ENCODE data around the gene RDH11. TPM values are rescaled to one million over a fixed set of nuclear protein-coding genes. Genes with fewer than 3 reads are reported as not detected.

Gene RDH11
- total and polyA plus RNA-seq, 9 donors: 40.6 to 51.5 (median 44.3) TPM

DNA sequence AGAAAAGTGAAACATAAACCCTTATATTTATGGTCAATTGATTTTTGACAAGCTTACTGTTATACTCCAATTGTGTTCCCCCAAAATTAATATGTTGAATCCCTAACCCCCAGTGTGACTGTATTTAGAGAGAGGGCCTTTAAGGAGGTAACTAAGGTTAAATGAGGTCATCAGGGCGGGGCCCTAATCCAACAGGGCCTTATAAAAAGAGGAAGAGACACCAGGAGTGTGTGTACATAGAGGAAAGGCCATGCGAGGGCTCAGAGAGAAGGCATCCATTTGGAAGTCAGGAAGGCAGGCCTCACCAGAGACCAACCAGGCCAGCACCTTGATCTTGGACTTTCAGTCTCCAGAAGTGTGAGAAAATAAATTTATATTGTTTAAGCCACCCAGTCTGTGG is 14.6 kb downstream of the RDH11 start:
- H3K9me3 ChIP-seq (replicated peaks; ENCODE audit: control insufficient read depth, low read depth, low read length): no peaks in the 10 kb centered on the region
- no peak overlapping the region for H3K27ac ChIP-seq (ENCODE audit: low read length)
- H3K4me1 ChIP-seq (ENCODE audit: control insufficient read depth, insufficient read depth, low read length): no peaks in the 10 kb centered on the region
- WGBS (ENCODE audit: insufficient coverage): 80% methylated on average over 1 of the region's 2 CpGs
- no peak overlapping the region for H3K4me3 ChIP-seq (ENCODE audit: low read length)
- peaks cover 50% of the 10 kb centered on the region for H3K36me3 ChIP-seq (ENCODE audit: control insufficient read depth, insufficient read depth, low read length)
- DNase-seq: no peak
- no peaks in the 10 kb centered on the region for H3K27me3 ChIP-seq (ENCODE audit: control insufficient read depth, insufficient read depth, low read length)

- H3K9me3 ChIP-seq (replicated peaks; ENCODE audit: control insufficient read depth, low read depth, low read length): no peaks in the 10 kb centered on the region
- no peaks in the 10 kb centered on the region for H3K27me3 ChIP-seq (ENCODE audit: control insufficient read depth, insufficient read depth, low read length)
- peaks cover 6% of the 10 kb centered on the region for H3K4me1 ChIP-seq (ENCODE audit: control insufficient read depth, insufficient read depth, low read length)
- H3K27ac ChIP-seq (ENCODE audit: low read length): no peak overlapping the region
- H3K4me3 ChIP-seq (ENCODE audit: low read length): no peak overlapping the region
- H3K36me3 ChIP-seq (ENCODE audit: control insufficient read depth, insufficient read depth, low read length): peaks cover 42% of the 10 kb centered on the region
- no peak for DNase-seq
- 100% methylated on average over 2 of the region's 3 CpGs for WGBS (ENCODE audit: insufficient coverage)
These were observed 15.4 kb downstream of the RDH11 start for GRCh38 chr14:67680121-67680602.

- H3K9me3 ChIP-seq (replicated peaks; ENCODE audit: control insufficient read depth, low read depth, low read length): no peaks in the 10 kb centered on the region
- H3K27ac ChIP-seq (ENCODE audit: low read length): no peak overlapping the region
- H3K36me3 ChIP-seq (ENCODE audit: control insufficient read depth, insufficient read depth, low read length): peaks cover 38% of the 10 kb centered on the region
- H3K4me1 ChIP-seq (ENCODE audit: control insufficient read depth, insufficient read depth, low read length): peaks cover 8% of the 10 kb centered on the region
- 100% methylated on average over 1 of the region's 2 CpGs for WGBS (ENCODE audit: insufficient coverage)
- H3K4me3 ChIP-seq (ENCODE audit: low read length): no peak overlapping the region
- no peaks in the 10 kb centered on the region for H3K27me3 ChIP-seq (ENCODE audit: control insufficient read depth, insufficient read depth, low read length)
- DNase-seq: no peak
These were observed 16.6 kb downstream of the RDH11 start for GRCh38 chr14:67679006-67679405.

DNA sequence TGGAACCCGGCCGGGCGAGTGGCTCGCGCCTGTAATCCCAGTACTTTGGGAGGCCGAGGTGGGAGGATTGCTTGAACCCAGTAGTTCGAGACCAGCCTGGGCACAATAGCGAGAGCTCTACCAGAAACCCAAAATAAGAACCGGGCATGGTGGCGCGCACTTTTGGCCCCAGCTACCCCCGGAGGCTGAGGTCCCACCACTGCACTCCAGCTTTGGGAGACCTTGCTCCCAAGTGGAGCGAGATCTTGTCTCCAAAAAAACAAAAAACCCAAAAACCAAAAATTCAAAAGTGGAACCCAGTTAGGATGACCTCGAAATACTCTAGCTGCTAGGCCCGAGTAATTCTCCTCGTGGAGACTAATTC is 20.4 kb downstream of the RDH11 start:
- 8% methylated on average over 12 of the region's 16 CpGs for WGBS (ENCODE audit: insufficient coverage)
- Histone ChIP-seq H3K4me3 (ENCODE audit: low read length) (peak overlapping the region; percentile 89), H3K4me1 (ENCODE audit: control insufficient read depth, insufficient read depth, low read length) (peaks cover 17% of the 10 kb centered on the region), H3K9me3 (replicated peaks; ENCODE audit: control insufficient read depth, low read depth, low read length) (no peaks in the 10 kb centered on the region), H3K36me3 (ENCODE audit: control insufficient read depth, insufficient read depth, low read length) (peaks cover 21% of the 10 kb centered on the region), H3K27me3 (ENCODE audit: control insufficient read depth, insufficient read depth, low read length) (no peaks in the 10 kb centered on the region), H3K27ac (ENCODE audit: low read length) (peak overlapping the region; percentile 99)
- DNase-seq: no peak

GRCh38 chr14:67674480-67675218 is 20.9 kb downstream of the RDH11 start, which contains the start of gene VTI1B:
Gene VTI1B (minus strand): TSS chr14:67674632. CDS start chr14:67674489, 143 bp downstream.
- peaks cover 20% of the 10 kb centered on the region for H3K36me3 ChIP-seq (ENCODE audit: control insufficient read depth, insufficient read depth, low read length)
- peak; percentile 94 for DNase-seq
- H3K9me3 ChIP-seq (replicated peaks; ENCODE audit: control insufficient read depth, low read depth, low read length): no peaks in the 10 kb centered on the region
- WGBS (ENCODE audit: insufficient coverage): under 1% methylated on average over 82 of the region's 87 CpGs
- H3K4me1 ChIP-seq (ENCODE audit: control insufficient read depth, insufficient read depth, low read length): peaks cover 17% of the 10 kb centered on the region
- no peaks in the 10 kb centered on the region for H3K27me3 ChIP-seq (ENCODE audit: control insufficient read depth, insufficient read depth, low read length)
- peak within 1 kb of the TSS; percentile 99 for H3K27ac ChIP-seq (ENCODE audit: low read length)
- peak within 1 kb of the TSS; percentile 89 for H3K4me3 ChIP-seq (ENCODE audit: low read length)

GRCh38 chr14:67674139-67674479 is 21.5 kb downstream of the RDH11 start:
- no peaks in the 10 kb centered on the region for H3K9me3 ChIP-seq (replicated peaks; ENCODE audit: control insufficient read depth, low read depth, low read length)
- H3K4me3 ChIP-seq (ENCODE audit: low read length): peak overlapping the region; percentile 89
- peak overlapping the region; percentile 99 for H3K27ac ChIP-seq (ENCODE audit: low read length)
- under 1% methylated on average over 25 of the region's 25 CpGs for WGBS (ENCODE audit: insufficient coverage)
- H3K36me3 ChIP-seq (ENCODE audit: control insufficient read depth, insufficient read depth, low read length): peaks cover 20% of the 10 kb centered on the region
- DNase-seq: peak; percentile 83
- H3K4me1 ChIP-seq (ENCODE audit: control insufficient read depth, insufficient read depth, low read length): peaks cover 17% of the 10 kb centered on the region
- no peaks in the 10 kb centered on the region for H3K27me3 ChIP-seq (ENCODE audit: control insufficient read depth, insufficient read depth, low read length)

GRCh38 chr14:67673451-67673850 is 22.1 kb downstream of the RDH11 start:
- 38% methylated on average over 1 of the region's 5 CpGs for WGBS (ENCODE audit: insufficient coverage)
- Histone ChIP-seq H3K4me3 (ENCODE audit: low read length) (peak overlapping the region; percentile 89), H3K4me1 (ENCODE audit: control insufficient read depth, insufficient read depth, low read length) (peaks cover 17% of the 10 kb centered on the region), H3K9me3 (replicated peaks; ENCODE audit: control insufficient read depth, low read depth, low read length) (no peaks in the 10 kb centered on the region), H3K27ac (ENCODE audit: low read length) (no peak overlapping the region), H3K27me3 (ENCODE audit: control insufficient read depth, insufficient read depth, low read length) (no peaks in the 10 kb centered on the region), H3K36me3 (ENCODE audit: control insufficient read depth, insufficient read depth, low read length) (peaks cover 13% of the 10 kb centered on the region)
- no peak for DNase-seq

DNA sequence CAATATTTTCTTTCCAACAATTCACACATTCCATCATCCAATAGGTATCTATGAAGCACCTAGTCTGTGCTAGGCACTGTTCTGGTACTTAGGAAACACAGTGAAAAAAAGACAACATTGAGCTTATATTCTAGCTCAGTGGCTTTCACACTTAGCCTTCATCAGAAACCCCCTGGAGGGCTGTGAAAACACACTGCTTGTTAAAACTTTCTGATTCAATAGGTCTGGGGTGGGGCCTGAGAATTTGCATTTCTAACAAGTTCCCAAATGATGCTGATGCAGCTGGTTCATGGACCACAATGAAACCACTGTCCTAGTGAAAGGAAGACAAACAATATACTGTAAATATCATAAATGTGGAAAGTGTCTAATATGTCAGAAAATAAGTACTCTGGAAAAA is 27.0 kb downstream of the RDH11 start:
- peaks cover 10% of the 10 kb centered on the region for H3K4me1 ChIP-seq (ENCODE audit: control insufficient read depth, insufficient read depth, low read length)
- H3K27me3 ChIP-seq (ENCODE audit: control insufficient read depth, insufficient read depth, low read length): no peaks in the 10 kb centered on the region
- H3K36me3 ChIP-seq (ENCODE audit: control insufficient read depth, insufficient read depth, low read length): no peaks in the 10 kb centered on the region
- no peak overlapping the region for H3K4me3 ChIP-seq (ENCODE audit: low read length)
- H3K27ac ChIP-seq (ENCODE audit: low read length): no peak overlapping the region
- no peak for DNase-seq
- H3K9me3 ChIP-seq (replicated peaks; ENCODE audit: control insufficient read depth, low read depth, low read length): no peaks in the 10 kb centered on the region

DNA sequence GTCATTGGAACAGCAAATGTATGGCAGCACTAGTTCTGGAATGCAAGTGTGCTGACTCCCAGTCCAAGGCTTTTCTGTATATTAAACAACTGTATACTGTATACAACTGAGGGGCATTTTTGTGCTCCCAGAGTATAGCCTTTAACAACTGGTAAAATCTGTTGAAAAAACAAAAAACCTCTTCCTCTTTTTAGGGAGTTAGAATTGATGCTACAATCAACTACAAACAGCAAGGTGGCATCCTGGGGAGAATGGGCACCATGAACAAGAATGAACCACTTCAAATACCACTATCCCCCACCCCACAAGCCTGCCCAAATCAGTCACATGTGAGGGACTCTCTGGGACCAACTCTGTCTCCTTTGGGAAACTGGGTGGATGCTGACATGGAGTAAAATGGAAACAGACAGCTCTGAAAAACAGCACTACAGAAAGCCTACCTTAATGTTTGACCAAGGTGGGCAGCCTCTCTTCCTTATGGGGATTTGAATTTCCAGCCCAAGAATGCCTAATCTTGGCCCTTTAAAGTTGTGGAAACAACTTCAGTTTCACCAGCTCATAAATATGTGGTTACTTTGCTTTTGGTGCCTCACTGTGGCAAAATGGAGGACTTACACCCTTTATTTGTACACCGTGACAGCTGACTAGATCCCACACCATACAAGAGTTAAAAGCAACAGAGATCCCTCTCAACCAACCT is 28.7 kb downstream of the RDH11 start:
- Histone ChIP-seq H3K27me3 (ENCODE audit: control insufficient read depth, insufficient read depth, low read length) (no peaks in the 10 kb centered on the region), H3K27ac (ENCODE audit: low read length) (no peak overlapping the region), H3K4me1 (ENCODE audit: control insufficient read depth, insufficient read depth, low read length) (no peaks in the 10 kb centered on the region), H3K4me3 (ENCODE audit: low read length) (no peak overlapping the region), H3K36me3 (ENCODE audit: control insufficient read depth, insufficient read depth, low read length) (no peaks in the 10 kb centered on the region), H3K9me3 (replicated peaks; ENCODE audit: control insufficient read depth, low read depth, low read length) (no peaks in the 10 kb centered on the region)
- DNase-seq: peak; percentile 49
- WGBS (ENCODE audit: insufficient coverage): no CpG with 5 or more reads among the region's 1 CpG

DNA sequence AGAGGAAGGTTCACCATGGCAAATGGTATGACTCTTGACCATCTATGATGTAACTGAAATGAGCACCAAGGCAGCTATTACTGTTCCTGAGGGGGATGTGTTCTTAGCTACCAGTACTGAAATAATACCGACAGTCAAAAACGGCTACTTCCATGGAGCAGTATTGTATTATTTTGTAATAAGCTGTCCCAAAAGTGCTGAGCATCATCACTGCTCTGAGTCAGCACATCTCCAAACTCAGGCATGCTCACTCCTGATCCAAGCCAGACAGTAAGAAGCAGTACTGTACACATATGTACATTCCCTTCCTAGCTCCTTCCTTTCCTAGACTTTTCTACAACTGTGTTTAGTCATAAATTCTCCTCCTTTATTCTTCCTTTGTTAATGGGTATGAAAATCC is 29.7 kb downstream of the RDH11 start:
- no peaks in the 10 kb centered on the region for H3K36me3 ChIP-seq (ENCODE audit: control insufficient read depth, insufficient read depth, low read length)
- no CpG with 5 or more reads among the region's 2 CpGs for WGBS (ENCODE audit: insufficient coverage)
- no peaks in the 10 kb centered on the region for H3K27me3 ChIP-seq (ENCODE audit: control insufficient read depth, insufficient read depth, low read length)
- no peaks in the 10 kb centered on the region for H3K4me1 ChIP-seq (ENCODE audit: control insufficient read depth, insufficient read depth, low read length)
- no peak for DNase-seq
- H3K9me3 ChIP-seq (replicated peaks; ENCODE audit: control insufficient read depth, low read depth, low read length): no peaks in the 10 kb centered on the region
- H3K4me3 ChIP-seq (ENCODE audit: low read length): no peak overlapping the region
- no peak overlapping the region for H3K27ac ChIP-seq (ENCODE audit: low read length)

All from muscle of leg (tissue), 11 donors.